ENCODE data around the gene ATP5ME. TPM values are rescaled to one million over a fixed set of nuclear protein-coding genes. Genes with fewer than 3 reads are reported as not detected.

Gene ATP5ME
- total and polyA plus RNA-seq, 2 of the 13 experiments (the other 11 are each of a cell fraction or from before 2014, with no cell fraction given): 305 to 753 TPM

- peak; percentile 70 for TF ChIP-seq HDAC1 (CRISPR knock-in tag; IDR thresholded peaks at IDR 0.05)
- TF ChIP-seq ZBTB2 (CRISPR knock-in tag; IDR thresholded peaks at IDR 0.05; ENCODE audit: low read depth): peak; percentile 57; the same call in 1 of the 2 replicates
- no peak for TF ChIP-seq ZNF792 (CRISPR knock-in tag; IDR thresholded peaks at IDR 0.05)
- TF ChIP-seq KLF6 (CRISPR knock-in tag; IDR thresholded peaks at IDR 0.05): no peak
- peak; percentile 42; the same call in 1 of the 2 replicates for TF ChIP-seq ZNF430 (CRISPR knock-in tag; IDR thresholded peaks at IDR 0.05)
- no peak for TF ChIP-seq HOXD1 (CRISPR knock-in tag; IDR thresholded peaks at IDR 0.05)
- TF ChIP-seq ZSCAN20 (CRISPR knock-in tag; IDR thresholded peaks at IDR 0.05; ENCODE audit: borderline replicate concordance): no peak; the same call in 1 of the 2 replicates
- TF ChIP-seq, protein P1, sequence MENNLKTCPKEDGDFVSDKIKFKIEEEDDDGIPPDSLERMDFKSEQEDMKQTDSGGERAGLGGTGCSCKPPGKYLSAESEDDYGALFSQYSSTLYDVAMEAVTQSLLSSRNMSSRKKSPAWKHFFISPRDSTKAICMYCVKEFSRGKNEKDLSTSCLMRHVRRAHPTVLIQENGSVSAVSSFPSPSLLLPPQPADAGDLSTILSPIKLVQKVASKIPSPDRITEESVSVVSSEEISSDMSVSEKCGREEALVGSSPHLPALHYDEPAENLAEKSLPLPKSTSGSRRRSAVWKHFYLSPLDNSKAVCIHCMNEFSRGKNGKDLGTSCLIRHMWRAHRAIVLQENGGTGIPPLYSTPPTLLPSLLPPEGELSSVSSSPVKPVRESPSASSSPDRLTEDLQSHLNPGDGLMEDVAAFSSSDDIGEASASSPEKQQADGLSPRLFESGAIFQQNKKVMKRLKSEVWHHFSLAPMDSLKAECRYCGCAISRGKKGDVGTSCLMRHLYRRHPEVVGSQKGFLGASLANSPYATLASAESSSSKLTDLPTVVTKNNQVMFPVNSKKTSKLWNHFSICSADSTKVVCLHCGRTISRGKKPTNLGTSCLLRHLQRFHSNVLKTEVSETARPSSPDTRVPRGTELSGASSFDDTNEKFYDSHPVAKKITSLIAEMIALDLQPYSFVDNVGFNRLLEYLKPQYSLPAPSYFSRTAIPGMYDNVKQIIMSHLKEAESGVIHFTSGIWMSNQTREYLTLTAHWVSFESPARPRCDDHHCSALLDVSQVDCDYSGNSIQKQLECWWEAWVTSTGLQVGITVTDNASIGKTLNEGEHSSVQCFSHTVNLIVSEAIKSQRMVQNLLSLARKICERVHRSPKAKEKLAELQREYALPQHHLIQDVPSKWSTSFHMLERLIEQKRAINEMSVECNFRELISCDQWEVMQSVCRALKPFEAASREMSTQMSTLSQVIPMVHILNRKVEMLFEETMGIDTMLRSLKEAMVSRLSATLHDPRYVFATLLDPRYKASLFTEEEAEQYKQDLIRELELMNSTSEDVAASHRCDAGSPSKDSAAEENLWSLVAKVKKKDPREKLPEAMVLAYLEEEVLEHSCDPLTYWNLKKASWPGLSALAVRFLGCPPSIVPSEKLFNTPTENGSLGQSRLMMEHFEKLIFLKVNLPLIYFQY (CRISPR knock-in tag; IDR thresholded peaks at IDR 0.05; ENCODE audit: borderline replicate concordance): peak; percentile 67; the same call in 1 of the 2 replicates
- TF ChIP-seq, protein P2, sequence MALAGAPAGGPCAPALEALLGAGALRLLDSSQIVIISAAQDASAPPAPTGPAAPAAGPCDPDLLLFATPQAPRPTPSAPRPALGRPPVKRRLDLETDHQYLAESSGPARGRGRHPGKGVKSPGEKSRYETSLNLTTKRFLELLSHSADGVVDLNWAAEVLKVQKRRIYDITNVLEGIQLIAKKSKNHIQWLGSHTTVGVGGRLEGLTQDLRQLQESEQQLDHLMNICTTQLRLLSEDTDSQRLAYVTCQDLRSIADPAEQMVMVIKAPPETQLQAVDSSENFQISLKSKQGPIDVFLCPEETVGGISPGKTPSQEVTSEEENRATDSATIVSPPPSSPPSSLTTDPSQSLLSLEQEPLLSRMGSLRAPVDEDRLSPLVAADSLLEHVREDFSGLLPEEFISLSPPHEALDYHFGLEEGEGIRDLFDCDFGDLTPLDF (CRISPR knock-in tag; IDR thresholded peaks at IDR 0.05): no peak
- TF ChIP-seq ZFX (CRISPR knock-in tag; IDR thresholded peaks at IDR 0.05; ENCODE audit: low read depth): peak; percentile 61
Measured at GRCh38 chr4:681736-682451, 7.8 kb upstream of the ATP5ME start (continued).

Data from HepG2 (cell line).